ENCODE data around the gene ZNF397. TPM values are rescaled to one million over a fixed set of nuclear protein-coding genes. Genes with fewer than 3 reads are reported as not detected.

Gene ZNF397
- total RNA-seq, 5 donors from 2014 or later (not counting 1 experiment from before 2014, with no cell fraction given) = 13.7 to 37.0 (median 33.1) TPM

DNA sequence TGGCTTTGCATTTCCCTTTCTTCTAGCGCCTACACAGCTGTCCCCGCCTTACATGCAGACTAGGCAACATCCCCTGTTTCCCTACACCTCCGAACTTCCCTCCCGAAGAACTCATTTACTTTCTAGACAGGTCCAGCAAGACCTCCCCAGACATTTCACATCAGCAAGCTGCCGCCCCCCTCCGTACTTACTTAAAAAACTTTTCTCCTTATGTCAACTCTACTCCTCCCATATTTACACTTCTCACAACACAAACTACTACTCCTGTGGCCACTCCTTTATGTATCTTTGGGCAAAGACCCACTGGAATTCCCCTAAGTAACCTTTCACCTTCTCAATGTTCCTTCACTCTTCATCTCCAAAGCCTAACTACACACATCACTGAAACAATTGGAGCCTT, 20.4 kb upstream of the ZNF397 start:
- 87% methylated on average over 6 of the region's 6 CpGs for WGBS (ENCODE audit: insufficient coverage)
- Histone ChIP-seq H3K36me3 (ENCODE audit: control insufficient read depth in 2 of 2, extremely low read depth in 1 of 2, insufficient read depth in 1 of 2, low read length in 1 of 2) (no peaks in the 10 kb centered on the region), H3K4me3 (ENCODE audit: control insufficient read depth in 1 of 2, extremely low read depth in 1 of 2, low read length in 1 of 2) (no peak overlapping the region), H3K27ac (ENCODE audit: low read length) (no peak overlapping the region), H3K9me3 (no peaks in the 10 kb centered on the region), H3K4me1 (ENCODE audit: control insufficient read depth in 1 of 2, extremely low read depth in 1 of 2, insufficient read depth in 2 of 2, low read length in 2 of 2) (no peaks in the 10 kb centered on the region), H3K27me3 (replicated peaks in 1 of 2; ENCODE audit: control insufficient read depth in 2 of 2, extremely low read depth in 1 of 2, insufficient read depth in 2 of 2, low read length in 1 of 2) (no peaks in the 10 kb centered on the region)
- no peaks in the 10 kb centered on the region for H3K36me3 Mint-ChIP-seq
- DNase-seq (no peak), ATAC-seq (replicated peaks in 1 of 4) (no peak)
- ChIA-PET CTCF (interaction anchor here in 1 of 2 donors (0.6 kb wide), 1 partner anchor 10 kb away, joined by 3 read pairs; no protein-coding TSS in a partner anchor), POLR2A (no interaction called here)
- no peaks in the 10 kb centered on the region for H3K4me1 Mint-ChIP-seq
- no peaks in the 10 kb centered on the region for H3K9me3 Mint-ChIP-seq
- H3K4me3 Mint-ChIP-seq = no peak overlapping the region
- H3K27ac Mint-ChIP-seq = no peak overlapping the region
- peaks cover 3 to 6% of the 10 kb centered on the region in 2 donors for H3K27me3 Mint-ChIP-seq

DNA sequence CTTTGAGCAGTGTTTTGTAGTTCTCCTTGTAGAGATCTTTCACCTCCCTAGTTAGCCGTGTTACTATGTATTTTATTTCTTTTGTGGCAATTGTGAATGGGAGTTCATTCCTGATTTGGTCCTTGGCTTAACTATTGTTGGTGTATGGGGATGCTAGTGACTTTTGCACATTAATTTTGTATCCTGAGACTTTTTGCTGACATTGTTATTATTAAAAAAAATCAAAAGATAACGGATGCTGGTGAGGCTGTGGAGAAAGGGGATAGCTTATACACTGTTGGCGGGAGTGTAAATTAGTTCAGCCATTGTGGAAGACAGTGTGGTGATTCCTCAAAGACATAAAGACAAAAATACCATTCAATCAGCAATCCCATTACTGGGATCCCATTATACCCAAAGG, 17.0 kb upstream of the ZNF397 start:
- Histone ChIP-seq H3K9me3 (no peaks in the 10 kb centered on the region), H3K4me1 (ENCODE audit: control insufficient read depth in 1 of 2, extremely low read depth in 1 of 2, insufficient read depth in 2 of 2, low read length in 2 of 2) (no peaks in the 10 kb centered on the region), H3K27ac (ENCODE audit: low read length) (no peak overlapping the region), H3K27me3 (replicated peaks in 1 of 2; ENCODE audit: control insufficient read depth in 2 of 2, extremely low read depth in 1 of 2, insufficient read depth in 2 of 2, low read length in 1 of 2) (no peaks in the 10 kb centered on the region), H3K4me3 (ENCODE audit: control insufficient read depth in 1 of 2, extremely low read depth in 1 of 2, low read length in 1 of 2) (no peak overlapping the region), H3K36me3 (ENCODE audit: control insufficient read depth in 2 of 2, extremely low read depth in 1 of 2, insufficient read depth in 1 of 2, low read length in 1 of 2) (no peaks in the 10 kb centered on the region)
- Mint-ChIP-seq H3K9me3 (no peaks in the 10 kb centered on the region), H3K4me3 (no peak overlapping the region), H3K27ac (no peak overlapping the region), H3K36me3 (no peaks in the 10 kb centered on the region), H3K4me1 (no peaks in the 10 kb centered on the region), H3K27me3 (peaks cover 3 to 4% of the 10 kb centered on the region in 2 donors)
- ChIA-PET CTCF (no interaction called here), POLR2A (no interaction called here)
- no CpG with 5 or more reads among the region's 3 CpGs for WGBS (ENCODE audit: insufficient coverage)
- ATAC-seq (replicated peaks in 1 of 4) = no peak
- no peak for DNase-seq

DNA sequence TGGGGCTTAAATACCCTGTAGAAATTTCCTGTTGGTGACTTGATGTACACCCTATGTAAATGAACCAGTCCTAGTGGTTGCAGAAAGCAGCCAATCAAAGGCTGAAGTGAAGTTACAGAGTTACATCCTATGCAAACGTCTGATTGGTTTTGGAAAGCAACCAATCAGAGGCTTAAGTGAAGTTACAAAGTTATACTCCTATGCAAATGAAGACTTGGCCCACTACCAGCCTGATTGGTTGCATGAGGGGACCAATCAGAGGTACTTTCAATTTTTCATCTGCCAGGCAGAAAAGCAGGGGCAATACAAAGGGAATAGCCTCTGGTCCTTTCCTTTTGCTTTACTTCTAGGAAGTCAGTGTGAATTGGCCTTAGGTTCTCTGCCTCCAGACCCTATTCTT, 13.6 kb upstream of the ZNF397 start:
- Histone ChIP-seq H3K4me3 (ENCODE audit: control insufficient read depth in 1 of 2, extremely low read depth in 1 of 2, low read length in 1 of 2) (no peak overlapping the region), H3K9me3 (no peaks in the 10 kb centered on the region), H3K27me3 (replicated peaks in 1 of 2; ENCODE audit: control insufficient read depth in 2 of 2, extremely low read depth in 1 of 2, insufficient read depth in 2 of 2, low read length in 1 of 2) (no peaks in the 10 kb centered on the region), H3K36me3 (ENCODE audit: control insufficient read depth in 2 of 2, extremely low read depth in 1 of 2, insufficient read depth in 1 of 2, low read length in 1 of 2) (no peaks in the 10 kb centered on the region), H3K4me1 (ENCODE audit: control insufficient read depth in 1 of 2, extremely low read depth in 1 of 2, insufficient read depth in 2 of 2, low read length in 2 of 2) (peaks cover 0 to 3% of the 10 kb centered on the region in 2 experiments), H3K27ac (ENCODE audit: low read length) (no peak overlapping the region)
- WGBS (ENCODE audit: insufficient coverage) = no CpG with 5 or more reads among the region's 1 CpG
- H3K27ac Mint-ChIP-seq = no peak overlapping the region
- H3K36me3 Mint-ChIP-seq = no peaks in the 10 kb centered on the region
- ChIA-PET CTCF (no interaction called here), POLR2A (no interaction called here)
- no peaks in the 10 kb centered on the region for H3K9me3 Mint-ChIP-seq
- DNase-seq = no peak
- H3K4me3 Mint-ChIP-seq = no peak overlapping the region
- H3K27me3 Mint-ChIP-seq = peaks cover 3 to 6% of the 10 kb centered on the region in 2 donors
- peaks cover 3 to 5% (median 3%) of the 10 kb centered on the region in 3 donors for H3K4me1 Mint-ChIP-seq
- no peak for ATAC-seq (replicated peaks in 1 of 4)

DNA sequence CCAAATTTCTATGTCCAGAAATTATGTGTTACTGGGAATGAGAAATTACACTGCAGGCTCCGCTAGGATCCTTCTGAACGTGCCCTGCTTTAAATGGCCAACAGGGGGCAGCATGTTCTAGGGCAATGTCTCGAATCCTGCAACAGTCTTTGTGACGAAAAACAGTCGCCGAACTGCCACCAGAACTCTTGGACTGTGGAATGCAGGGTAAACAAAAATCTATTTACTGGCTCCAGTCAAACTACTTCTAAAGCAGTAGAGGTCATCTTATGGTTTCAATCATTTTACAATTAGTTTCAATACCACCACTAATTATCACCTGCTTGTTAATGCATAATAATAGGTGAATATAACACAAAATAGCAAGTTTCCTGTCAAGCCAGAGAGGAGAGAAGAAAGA, 9.8 kb upstream of the ZNF397 start:
- Histone ChIP-seq H3K27ac (ENCODE audit: low read length) (no peak overlapping the region), H3K4me1 (ENCODE audit: control insufficient read depth in 1 of 2, extremely low read depth in 1 of 2, insufficient read depth in 2 of 2, low read length in 2 of 2) (peaks cover 0 to 3% of the 10 kb centered on the region in 2 experiments), H3K27me3 (replicated peaks in 1 of 2; ENCODE audit: control insufficient read depth in 2 of 2, extremely low read depth in 1 of 2, insufficient read depth in 2 of 2, low read length in 1 of 2) (peaks cover 0 to 2% of the 10 kb centered on the region in 2 experiments), H3K9me3 (no peaks in the 10 kb centered on the region), H3K4me3 (ENCODE audit: control insufficient read depth in 1 of 2, extremely low read depth in 1 of 2, low read length in 1 of 2) (no peak overlapping the region), H3K36me3 (ENCODE audit: control insufficient read depth in 2 of 2, extremely low read depth in 1 of 2, insufficient read depth in 1 of 2, low read length in 1 of 2) (no peaks in the 10 kb centered on the region)
- no peaks in the 10 kb centered on the region for H3K36me3 Mint-ChIP-seq
- H3K27me3 Mint-ChIP-seq = peaks cover 0 to 3% of the 10 kb centered on the region in 2 donors
- peaks cover 3 to 5% (median 3%) of the 10 kb centered on the region in 3 donors for H3K4me1 Mint-ChIP-seq
- POLR2A ChIA-PET = interaction anchor here (0.6 to 1.4 kb wide), 3 partner anchors 8 to 57 kb away, joined by 3 to 4 read pairs (median 3); partner anchors contain the start of gene ZNF397 (in 1 of the 2)
- CTCF ChIA-PET = interaction anchor here (0.6 to 3.4 kb wide), 20 partner anchors 9 to 201 kb away, joined by 3 to 20 read pairs (median 5); partner anchors contain the start of genes ZNF397 (in 2 of the 2) and ZNF24 (in 1 of the 2)
- no peaks in the 10 kb centered on the region for H3K9me3 Mint-ChIP-seq
- H3K27ac Mint-ChIP-seq = peak overlapping the region in 1 of 2 donors; percentile 13
- peak overlapping the region; percentile 13 to 36 (median 32) for H3K4me3 Mint-ChIP-seq
- no CpG with 5 or more reads among the region's 6 CpGs for WGBS (ENCODE audit: insufficient coverage)
- ATAC-seq (replicated peaks in 1 of 4) (peak; percentile 84 to 95 (median 90)), DNase-seq (peak; percentile 42 to 91 (median 71))

DNA sequence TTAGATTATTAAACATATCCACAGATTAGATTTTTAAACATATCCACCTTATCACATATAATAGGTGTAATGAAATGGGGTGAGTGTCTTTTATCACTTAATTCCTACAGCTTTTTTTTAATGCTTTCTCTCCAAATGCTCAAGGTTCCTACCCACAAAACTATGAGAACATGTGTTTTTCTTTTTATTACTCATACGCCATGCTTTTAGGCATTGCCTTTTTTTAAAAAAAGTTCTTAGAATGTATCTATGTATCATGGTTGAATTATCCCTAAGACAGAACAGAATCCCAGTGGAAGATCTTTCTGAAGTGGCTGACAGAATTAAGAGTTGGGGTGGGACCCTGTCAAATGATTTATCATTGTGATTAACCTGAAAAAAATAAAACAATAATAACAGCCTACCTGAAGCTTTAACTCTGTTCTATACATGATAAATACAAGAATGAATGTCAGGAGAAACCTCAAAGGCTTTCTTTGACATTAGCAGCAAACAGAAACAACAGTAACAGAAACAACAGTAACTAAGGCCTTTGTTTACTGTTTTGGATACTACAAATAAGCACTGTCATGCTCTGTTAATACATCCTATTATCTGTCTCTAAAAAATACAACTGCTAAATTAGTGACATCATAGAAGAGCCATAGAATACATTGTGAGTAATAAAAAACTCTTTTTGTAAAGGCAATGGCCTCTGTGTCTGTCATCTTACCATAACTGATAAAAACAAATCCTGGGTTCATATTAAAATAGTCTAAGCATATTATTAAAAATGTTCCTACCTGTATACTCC, 4.1 kb upstream of the ZNF397 start:
- no peak for ATAC-seq (replicated peaks in 1 of 4)
- no peaks in the 10 kb centered on the region for H3K9me3 Mint-ChIP-seq
- H3K4me3 Mint-ChIP-seq = no peak overlapping the region
- WGBS (ENCODE audit: insufficient coverage) = no CpG with 5 or more reads among the region's 1 CpG
- Histone ChIP-seq H3K27ac (ENCODE audit: low read length) (no peak overlapping the region), H3K4me1 (ENCODE audit: control insufficient read depth in 1 of 2, extremely low read depth in 1 of 2, insufficient read depth in 2 of 2, low read length in 2 of 2) (peaks cover 4 to 8% of the 10 kb centered on the region in 2 experiments), H3K27me3 (replicated peaks in 1 of 2; ENCODE audit: control insufficient read depth in 2 of 2, extremely low read depth in 1 of 2, insufficient read depth in 2 of 2, low read length in 1 of 2) (peaks cover 0 to 2% of the 10 kb centered on the region in 2 experiments), H3K4me3 (ENCODE audit: control insufficient read depth in 1 of 2, extremely low read depth in 1 of 2, low read length in 1 of 2) (no peak overlapping the region), H3K36me3 (ENCODE audit: control insufficient read depth in 2 of 2, extremely low read depth in 1 of 2, insufficient read depth in 1 of 2, low read length in 1 of 2) (no peaks in the 10 kb centered on the region), H3K9me3 (no peaks in the 10 kb centered on the region)
- no peak for DNase-seq
- peaks cover 0 to 4% (median 3%) of the 10 kb centered on the region in 3 donors for H3K4me1 Mint-ChIP-seq
- H3K27ac Mint-ChIP-seq = no peak overlapping the region
- H3K36me3 Mint-ChIP-seq = no peaks in the 10 kb centered on the region
- POLR2A ChIA-PET = interaction anchor here in 1 of 2 donors (0.6 to 0.7 kb wide), 2 partner anchors 61 to 94 kb away, joined by 3 to 4 read pairs; no protein-coding TSS in a partner anchor
- H3K27me3 Mint-ChIP-seq = no peaks in the 10 kb centered on the region
- CTCF ChIA-PET = interaction anchor here in 1 of 2 donors (0.7 to 1.3 kb wide), 3 partner anchors 9 to 111 kb away, joined by 3 to 4 read pairs (median 3); no protein-coding TSS in a partner anchor

DNA sequence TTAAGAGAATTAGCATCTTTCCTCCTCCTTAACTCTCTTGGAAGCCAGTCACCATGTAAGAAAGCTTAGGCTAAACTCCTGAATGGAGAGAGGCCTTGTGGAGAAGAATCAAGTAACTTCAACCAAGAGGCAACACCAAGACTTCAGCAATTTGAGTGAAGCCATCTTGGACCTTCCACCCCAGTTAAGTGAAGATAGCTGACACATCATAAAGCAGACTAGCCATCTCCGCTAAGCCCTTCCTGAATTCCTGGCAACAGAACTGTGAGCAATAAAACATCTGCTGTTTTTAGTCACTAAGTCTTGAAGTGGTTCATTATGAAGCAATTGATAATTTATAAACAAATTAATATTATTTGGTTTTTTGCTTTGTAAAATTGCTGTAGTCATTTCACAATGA, 1.5 kb upstream of the ZNF397 start:
- Histone ChIP-seq H3K27me3 (replicated peaks in 1 of 2; ENCODE audit: control insufficient read depth in 2 of 2, extremely low read depth in 1 of 2, insufficient read depth in 2 of 2, low read length in 1 of 2) (no peaks in the 10 kb centered on the region), H3K36me3 (ENCODE audit: control insufficient read depth in 2 of 2, extremely low read depth in 1 of 2, insufficient read depth in 1 of 2, low read length in 1 of 2) (peaks cover 0 to 19% of the 10 kb centered on the region in 2 donors), H3K4me3 (ENCODE audit: control insufficient read depth in 1 of 2, extremely low read depth in 1 of 2, low read length in 1 of 2) (no peak overlapping the region), H3K9me3 (no peaks in the 10 kb centered on the region), H3K4me1 (ENCODE audit: control insufficient read depth in 1 of 2, extremely low read depth in 1 of 2, insufficient read depth in 2 of 2, low read length in 2 of 2) (peaks cover 4 to 14% of the 10 kb centered on the region in 2 experiments), H3K27ac (ENCODE audit: low read length) (no peak overlapping the region)
- H3K27me3 Mint-ChIP-seq = no peaks in the 10 kb centered on the region
- no peaks in the 10 kb centered on the region for H3K9me3 Mint-ChIP-seq
- H3K36me3 Mint-ChIP-seq = peaks cover 19% of the 10 kb centered on the region
- ChIA-PET CTCF (interaction anchor here (0.6 to 1.5 kb wide), 3 partner anchors 8 to 261 kb away, joined by 3 to 5 read pairs (median 3); no protein-coding TSS in a partner anchor), POLR2A (interaction anchor here in 1 of 2 donors (0.8 to 1.2 kb wide), 2 partner anchors 8 to 197 kb away, joined by 3 read pairs; no protein-coding TSS in a partner anchor)
- ATAC-seq (replicated peaks in 1 of 4) (no peak), DNase-seq (no peak)
- peak overlapping the region in 1 of 2 donors; percentile 41 for H3K27ac Mint-ChIP-seq
- H3K4me1 Mint-ChIP-seq = peaks cover 22 to 26% (median 25%) of the 10 kb centered on the region in 3 donors
- WGBS (ENCODE audit: insufficient coverage) = no CpG with 5 or more reads among the region's 1 CpG
- no peak overlapping the region for H3K4me3 Mint-ChIP-seq

Data from T-cell (primary cell).